ENCODE results near the gene TXN2.

Gene TXN2

GRCh38 chr22:36460202-36460601, 21.2 kb downstream of the TXN2 start:
- Histone ChIP-seq H2AFZ (ENCODE audit: low read length) (no peak overlapping the region), H3K27me3 (ENCODE audit: insufficient read depth, low read length) (no peaks in the 10 kb centered on the region), H3K27ac (ENCODE audit: low read depth, low read length, poor library complexity, severe bottlenecking) (no peak overlapping the region), H3K4me3 (ENCODE audit: low read depth, low read length, poor library complexity, severe bottlenecking) (no peak overlapping the region), H4K20me1 (ENCODE audit: insufficient read depth, low read length) (no peaks in the 10 kb centered on the region), H3K9me2 (ENCODE audit: low read depth, low read length) (no peaks in the 10 kb centered on the region), H3K9ac (ENCODE audit: low read length) (no peak overlapping the region), H3K9me3 (ENCODE audit: low read length) (no peaks in the 10 kb centered on the region), H3K36me3 (ENCODE audit: insufficient read depth, low read length) (no peaks in the 10 kb centered on the region), H3K4me2 (ENCODE audit: low read length) (no peak overlapping the region), H3F3A (ENCODE audit: insufficient read depth, low read length) (no peaks in the 10 kb centered on the region), H3K79me2 (ENCODE audit: insufficient read depth, low read length) (no peaks in the 10 kb centered on the region), H3K4me1 (ENCODE audit: insufficient read depth, low read length, severe bottlenecking) (peaks cover 9% of the 10 kb centered on the region)
- no peak for TF ChIP-seq CTCF (IDR thresholded peaks at IDR 0.05; ENCODE audit: low read length)

- H3K4me2 ChIP-seq (ENCODE audit: low read length), result no peak overlapping the region
- no peak overlapping the region for H3K4me3 ChIP-seq (ENCODE audit: low read depth, low read length, poor library complexity, severe bottlenecking)
- H3K27ac ChIP-seq (ENCODE audit: low read depth, low read length, poor library complexity, severe bottlenecking), result no peak overlapping the region
Observed at GRCh38 chr22:36457688-36458450, 23.6 kb downstream of the TXN2 start.

DNA sequence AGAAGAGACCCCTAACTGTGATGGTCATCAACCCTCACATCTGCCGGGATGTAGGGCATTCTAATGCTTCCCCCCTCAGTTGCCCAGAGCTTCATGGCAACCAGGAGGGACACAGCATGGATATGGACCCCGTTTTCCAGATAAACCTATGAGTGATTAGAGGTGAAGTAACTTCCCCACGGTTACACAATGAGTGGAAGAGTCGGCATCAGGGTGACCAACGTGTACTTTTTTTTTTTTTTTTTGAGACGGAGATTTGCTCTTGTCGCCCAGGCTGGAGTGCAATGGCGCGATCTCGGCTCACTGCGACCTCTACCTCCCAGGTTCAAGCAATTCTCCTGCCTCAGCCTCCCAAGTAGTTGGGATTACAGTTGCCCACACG, 25.0 kb downstream of the TXN2 start:
- Histone ChIP-seq H3K36me3 (ENCODE audit: insufficient read depth, low read length) (no peaks in the 10 kb centered on the region), H3K27me3 (ENCODE audit: insufficient read depth, low read length) (no peaks in the 10 kb centered on the region), H3K79me2 (ENCODE audit: insufficient read depth, low read length) (no peaks in the 10 kb centered on the region), H3K9ac (ENCODE audit: low read length) (no peak overlapping the region), H3K4me1 (ENCODE audit: insufficient read depth, low read length, severe bottlenecking) (peaks cover 44% of the 10 kb centered on the region), H3K9me2 (ENCODE audit: low read depth, low read length) (no peaks in the 10 kb centered on the region), H3K27ac (ENCODE audit: low read depth, low read length, poor library complexity, severe bottlenecking) (no peak overlapping the region), H4K20me1 (ENCODE audit: insufficient read depth, low read length) (no peaks in the 10 kb centered on the region), H3K4me3 (ENCODE audit: low read depth, low read length, poor library complexity, severe bottlenecking) (no peak overlapping the region), H3F3A (ENCODE audit: insufficient read depth, low read length) (peaks cover 8% of the 10 kb centered on the region), H3K4me2 (ENCODE audit: low read length) (no peak overlapping the region), H2AFZ (ENCODE audit: low read length) (no peak overlapping the region), H3K9me3 (ENCODE audit: low read length) (no peaks in the 10 kb centered on the region)
- TF ChIP-seq CTCF (IDR thresholded peaks at IDR 0.05; ENCODE audit: low read length), result no peak
- no peak for TF ChIP-seq EZH2 (IDR thresholded peaks at IDR 0.05; ENCODE audit: borderline replicate concordance, low read length)

More at GRCh38 chr22:36457688-36458450, 23.6 kb downstream of the TXN2 start:
- no peaks in the 10 kb centered on the region for H3K36me3 ChIP-seq (ENCODE audit: insufficient read depth, low read length)
- H3K79me2 ChIP-seq (ENCODE audit: insufficient read depth, low read length), result no peaks in the 10 kb centered on the region
- 0 out of 2 replicates have a peak, but pooled peaks cover 3% of the 10 kb centered on the region for H3F3A ChIP-seq (ENCODE audit: insufficient read depth, low read length)
- H3K9ac ChIP-seq (ENCODE audit: low read length), result no peak overlapping the region
- TF ChIP-seq EZH2 (IDR thresholded peaks at IDR 0.05; ENCODE audit: borderline replicate concordance, low read length) (no peak), CTCF (IDR thresholded peaks at IDR 0.05; ENCODE audit: low read length) (no peak)
- H3K4me1 ChIP-seq (ENCODE audit: insufficient read depth, low read length, severe bottlenecking), result peaks cover 30% of the 10 kb centered on the region
- no peak overlapping the region for H2AFZ ChIP-seq (ENCODE audit: low read length)
- H3K9me2 ChIP-seq (ENCODE audit: low read depth, low read length), result no peaks in the 10 kb centered on the region
- H4K20me1 ChIP-seq (ENCODE audit: insufficient read depth, low read length), result no peaks in the 10 kb centered on the region
- no peaks in the 10 kb centered on the region for H3K9me3 ChIP-seq (ENCODE audit: low read length)
- H3K27me3 ChIP-seq (ENCODE audit: insufficient read depth, low read length), result no peaks in the 10 kb centered on the region

Data from OCI-LY1 (cell line).